AG04450 (cell line): ENCODE data around the gene ANKRD23. TPM values are rescaled to one million over a fixed set of nuclear protein-coding genes. Genes with fewer than 3 reads are reported as not detected.

Experiments
- CTCF ChIA-PET: fragments of 300-600, 350-600 bp; formaldehyde crosslinking; extraction: SDS; loops from one replicate; lab custom pipeline; 2022; ENCODE audit warnings: antibody characterized with exemption, inconsistent platforms; lab: Charles Lee
- POLR2A ChIA-PET: fragments of 350-600 bp; formaldehyde crosslinking; extraction: SDS; loops from one replicate; lab custom pipeline; 2021; ENCODE audit warnings: antibody characterized with exemption, inconsistent platforms; lab: Yijun Ruan, JAX
- DNase-seq: peaks from one replicate; pipeline ENCODE4 v3.0.0-alpha.2; 2011; ENCODE audit warnings: low read depth, low spot score
- H3K27ac ChIP-seq: one replicate; pipeline ENCODE4 v1.5.1; 2012; ENCODE audit warnings: low read depth, low read length, control low read depth
- H3K27me3 ChIP-seq: one replicate; pipeline ENCODE4 v1.6.0; 2012; ENCODE audit warnings: low read length; ENCODE audit not compliant: control insufficient read depth, insufficient read depth
- H3K4me3 ChIP-seq: 2 replicates; pipeline ENCODE4 v1.5.1; 2011; ENCODE audit warnings: mild to moderate bottlenecking, low read depth, low read length, control low read depth
- H3K9me3 ChIP-seq: 2 replicates; pipeline ENCODE4 v1.5.1; 2012; ENCODE audit warnings: low read length; ENCODE audit not compliant: control insufficient read depth, insufficient read depth
- CTCF ChIP-seq: IDR thresholded peaks from 2 replicates; pipeline ENCODE4 v1.5.1; 2011; ENCODE audit warnings: low read depth, low read length, control low read depth, inconsistent platforms
- polyA plus RNA-seq: library from polyadenylated mRNA; depleted of rRNA; stranded (reverse); fragments of >200 nt; gene quantifications from 2 replicates; pipeline ENCODE4 v1.2.3, GENCODE V29; 2011

ANKRD23 gene
- polyA plus RNA-seq, 1 experiment: 0.81 TPM

GRCh38 chr2:96819876-96820511, 23.8 kb downstream of the ANKRD23 start:
- DNase-seq: no peak
- ChIA-PET CTCF (interaction anchor here (1.1 kb wide), 1 partner anchor 292 kb away, joined by 4 read pairs; no protein-coding TSS in a partner anchor), POLR2A (no interaction called here)
- TF ChIP-seq CTCF: no peak
- no peaks in the 10 kb centered on the region for H3K9me3 ChIP-seq
- no peak overlapping the region for H3K4me3 ChIP-seq
- H3K27me3 ChIP-seq: no peaks in the 10 kb centered on the region
- H3K27ac ChIP-seq: no peak overlapping the region

GRCh38 chr2:96819128-96819875, 24.5 kb downstream of the ANKRD23 start:
- Histone ChIP-seq H3K9me3 (no peaks in the 10 kb centered on the region), H3K27me3 (no peaks in the 10 kb centered on the region), H3K27ac (no peak overlapping the region), H3K4me3 (no peak overlapping the region)
- TF ChIP-seq CTCF: no peak
- POLR2A ChIA-PET: no interaction called here
- no peak for DNase-seq
- CTCF ChIA-PET: interaction anchor here (1.1 kb wide), 1 partner anchor 293 kb away, joined by 4 read pairs; no protein-coding TSS in a partner anchor

- POLR2A ChIA-PET: no interaction called here
- H3K4me3 ChIP-seq: peak overlapping the region; percentile 66
- DNase-seq: no peak
- H3K27me3 ChIP-seq: no peaks in the 10 kb centered on the region
- H3K27ac ChIP-seq: no peak overlapping the region
- no peaks in the 10 kb centered on the region for H3K9me3 ChIP-seq
- TF ChIP-seq CTCF: no peak
- CTCF ChIA-PET: interaction anchor here (4.3 kb wide), 1 partner anchor 40 kb away, joined by 23 read pairs; the partner anchor contains the start of gene ANKRD39
Observed at GRCh38 chr2:96817882-96818281, 25.9 kb downstream of the ANKRD23 start.

- no peak for TF ChIP-seq CTCF
- POLR2A ChIA-PET: interaction anchor here (1.4 kb wide), 2 partner anchors 41 to 54 kb away, joined by 3 to 4 read pairs; partner anchors contain the start of gene ANKRD39
Observed at GRCh38 chr2:96816836-96817702, 26.8 kb downstream of the ANKRD23 start.

More at GRCh38 chr2:96816836-96817702, 26.8 kb downstream of the ANKRD23 start:
- H3K27ac ChIP-seq: no peak overlapping the region
- peak overlapping the region; percentile 66 for H3K4me3 ChIP-seq
- no peak for DNase-seq
- CTCF ChIA-PET: interaction anchor here (0.7 to 4.3 kb wide), 5 partner anchors 14 to 47 kb away, joined by 3 to 23 read pairs (median 4); partner anchors contain the start of gene ANKRD39
- no peaks in the 10 kb centered on the region for H3K27me3 ChIP-seq
- no peaks in the 10 kb centered on the region for H3K9me3 ChIP-seq
